Raji (cell line): ENCODE measurements around the gene SPEG.

Source experiments
- POLR2A ChIP-seq: IDR thresholded peaks from 2 replicates; pipeline ENCODE4 v1.6.1; 2011; ENCODE audit warnings: low read depth, low read length, control low read depth; ENCODE audit not compliant: insufficient read depth

The SPEG gene

DNA sequence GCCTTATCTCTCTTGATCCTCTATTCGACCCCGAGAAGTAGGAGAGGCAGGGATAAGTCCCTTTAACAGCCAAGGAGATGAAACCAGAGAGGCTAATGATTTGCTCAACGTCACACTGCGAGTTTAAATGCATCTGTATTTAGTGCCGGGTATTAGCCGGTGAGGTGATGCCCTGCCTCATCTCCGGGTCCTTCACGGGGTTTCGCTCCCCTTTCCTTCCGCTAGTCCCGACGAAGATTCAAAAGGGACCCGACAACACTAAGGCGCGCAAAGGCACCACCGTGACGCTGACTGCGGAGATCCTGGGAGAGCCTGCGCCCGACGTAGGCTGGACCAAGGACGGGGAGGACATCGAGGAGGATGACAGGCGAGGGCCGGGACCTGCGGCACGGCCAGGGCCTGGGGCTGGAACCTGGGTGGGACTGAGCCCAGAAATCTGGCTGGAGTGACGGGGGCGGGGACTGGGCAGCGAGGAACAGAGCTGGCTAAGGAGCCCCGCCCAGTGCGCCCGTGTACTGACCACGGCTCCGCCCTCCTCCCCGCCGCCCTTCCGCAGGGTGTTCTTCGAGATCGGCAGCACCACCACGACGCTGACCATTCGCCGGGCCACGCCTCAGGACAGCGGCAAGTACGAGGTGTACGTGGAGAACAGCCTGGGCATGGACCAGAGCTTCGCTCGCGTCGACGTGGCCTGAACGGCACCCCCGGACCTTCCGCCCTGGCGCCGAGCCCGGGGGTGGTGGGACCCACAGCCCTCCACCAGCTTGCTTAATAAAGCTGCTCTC, 63.0 kb downstream of the SPEG start:
- no peak for TF ChIP-seq POLR2A

DNA sequence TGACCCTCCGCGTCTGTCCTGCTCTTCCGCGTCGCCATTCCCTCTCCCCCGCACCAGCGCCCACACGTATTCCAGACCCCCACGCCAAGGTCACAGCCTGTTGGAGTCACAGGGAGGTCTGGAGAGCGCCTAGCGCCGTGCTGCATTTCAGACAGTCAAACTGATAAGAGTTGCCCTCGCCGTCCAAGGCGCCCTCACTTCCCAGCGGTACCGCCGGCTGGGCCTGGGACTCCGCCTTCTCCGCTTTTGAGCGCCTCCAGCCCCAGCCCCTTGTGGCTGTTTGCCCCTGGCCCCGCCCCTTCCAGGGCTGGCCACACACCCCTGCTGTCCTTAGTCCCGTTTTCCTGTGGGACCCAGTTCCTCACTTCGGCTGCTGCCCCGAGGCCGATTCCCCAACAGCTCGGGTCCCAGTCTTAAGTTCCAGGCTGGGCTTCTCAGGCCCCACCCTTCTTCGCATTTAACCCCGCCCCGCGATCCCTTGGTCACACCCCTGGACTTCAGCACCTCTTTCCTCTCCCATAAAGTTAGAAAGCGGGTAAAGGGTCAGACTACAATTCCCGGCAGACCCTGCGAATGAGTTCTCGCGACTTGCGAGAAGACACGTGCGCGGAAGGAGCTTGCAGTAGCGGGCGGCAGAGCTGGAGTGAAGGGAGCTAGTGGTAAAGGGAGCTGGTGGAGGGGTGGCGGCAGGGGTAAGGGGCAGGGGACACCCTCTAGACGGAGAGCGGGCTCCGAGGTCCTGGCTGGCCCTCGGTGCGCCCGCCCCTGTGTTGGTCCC, 63.8 kb downstream of the SPEG start, which contains the start of gene GMPPA:
Gene GMPPA, plus strand, starts transcription at position 612 of the 778 bp plus-strand sequence. CDS start 1,085 bp downstream, outside the sequence.
- peak; percentile 90 for TF ChIP-seq POLR2A

DNA sequence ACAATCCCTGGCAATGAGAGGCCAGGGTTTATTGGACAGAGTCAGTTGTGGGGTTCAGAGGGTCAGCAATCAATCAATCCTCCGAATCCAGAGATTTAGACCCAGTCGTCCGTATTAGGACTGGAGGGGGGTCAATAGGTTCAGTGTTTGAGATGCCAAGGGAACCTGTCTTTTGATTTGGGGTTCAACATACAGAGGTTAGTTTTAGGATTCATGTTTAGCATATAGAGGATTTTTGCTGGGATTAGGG, 64.3 kb downstream of the SPEG start:
- no peak for TF ChIP-seq POLR2A

DNA sequence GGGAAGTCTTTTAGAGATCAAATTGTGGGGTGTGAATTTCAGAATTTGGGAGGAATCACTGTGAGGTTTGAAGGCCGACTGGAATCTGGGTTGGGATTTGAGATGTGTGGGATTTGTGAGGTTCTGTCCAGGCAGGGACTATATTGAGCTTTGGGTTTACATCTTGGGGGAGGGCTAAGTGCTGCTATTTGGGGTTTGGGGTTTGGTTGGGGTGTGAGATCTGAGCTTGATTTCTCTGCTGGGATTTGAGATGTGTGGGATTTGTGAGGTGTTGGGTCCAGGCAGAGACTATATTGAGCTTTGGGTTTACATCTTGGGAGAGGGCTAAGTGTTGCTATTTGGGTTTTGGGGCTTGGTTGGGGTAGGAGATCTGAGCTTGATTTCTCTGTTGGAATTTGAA, 64.9 kb downstream of the SPEG start:
- TF ChIP-seq POLR2A: no peak

DNA sequence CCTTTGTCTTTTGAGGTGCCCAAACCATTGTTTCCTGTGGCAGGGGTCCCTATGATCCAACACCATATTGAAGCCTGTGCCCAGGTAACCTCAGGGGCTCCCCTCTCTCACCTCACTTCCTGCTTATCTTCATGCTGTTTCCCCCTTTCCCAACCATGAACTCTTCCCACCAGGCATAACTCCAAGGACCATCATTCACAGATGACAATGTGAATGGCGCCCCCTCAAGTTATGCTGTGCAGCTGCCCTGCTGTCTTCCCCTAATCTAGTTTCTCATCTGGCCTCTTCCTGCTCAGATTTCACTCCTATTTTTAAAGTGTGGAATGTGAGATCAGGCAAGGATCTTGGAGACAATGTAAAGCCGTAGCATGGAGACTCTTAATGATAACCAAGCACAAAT, 65.5 kb downstream of the SPEG start:
- no peak for TF ChIP-seq POLR2A

DNA sequence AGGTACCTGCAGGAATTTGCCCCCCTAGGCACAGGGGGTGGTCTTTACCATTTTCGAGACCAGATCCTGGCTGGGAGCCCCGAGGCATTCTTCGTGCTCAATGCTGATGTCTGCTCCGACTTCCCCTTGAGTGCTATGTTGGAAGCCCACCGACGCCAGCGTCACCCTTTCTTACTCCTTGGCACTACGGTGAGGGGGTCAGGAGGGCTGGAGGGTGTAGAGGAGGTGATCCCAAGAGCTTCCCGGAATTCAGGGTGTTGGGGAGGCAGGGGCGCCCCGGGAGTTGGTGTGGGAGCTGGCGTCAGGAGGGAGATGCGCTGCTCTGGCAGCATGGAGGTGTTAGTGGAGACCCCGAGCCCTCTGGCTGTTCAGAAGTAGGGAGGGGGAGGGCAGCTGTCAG, 67.2 kb downstream of the SPEG start:
- no peak for TF ChIP-seq POLR2A

DNA sequence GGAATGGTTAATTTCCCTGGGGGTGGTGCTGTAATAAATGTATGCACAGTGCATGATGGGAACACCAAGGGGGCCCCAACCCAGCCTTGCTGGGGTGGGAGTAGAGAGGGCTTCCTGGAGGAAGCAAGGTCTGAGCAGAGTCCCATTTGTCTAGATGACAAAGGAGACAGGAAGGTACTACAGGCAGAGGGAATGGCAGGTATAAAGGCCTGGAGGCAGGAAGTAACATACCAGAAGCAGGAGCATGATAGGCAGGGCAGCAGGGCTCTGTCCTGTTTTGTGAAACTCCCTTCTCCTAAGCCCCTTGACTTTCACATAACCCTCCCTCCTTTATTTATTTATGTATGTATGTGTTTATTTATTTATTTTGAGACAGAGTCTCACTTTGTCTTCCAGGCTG, 68.0 kb downstream of the SPEG start:
- TF ChIP-seq POLR2A: no peak

DNA sequence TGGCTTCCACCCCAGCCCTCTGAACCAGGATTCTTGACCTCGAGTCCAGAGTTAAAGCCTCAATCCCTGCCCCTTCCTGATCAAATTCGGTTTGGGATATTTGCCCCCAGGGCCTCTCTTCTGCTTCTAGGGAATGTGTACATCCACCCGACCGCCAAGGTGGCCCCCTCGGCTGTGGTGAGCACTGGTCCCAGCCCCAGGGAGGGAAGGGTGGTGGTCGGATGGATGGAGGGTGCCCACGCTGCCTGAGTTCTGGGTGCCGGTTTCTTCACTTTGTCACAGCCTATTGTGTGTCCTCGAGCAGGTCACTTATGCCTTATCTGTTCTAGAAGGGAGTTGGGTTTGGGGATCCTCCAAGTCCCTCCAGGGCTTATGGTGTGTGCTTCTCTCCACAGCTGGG, 70.9 kb downstream of the SPEG start:
- TF ChIP-seq POLR2A: no peak

DNA sequence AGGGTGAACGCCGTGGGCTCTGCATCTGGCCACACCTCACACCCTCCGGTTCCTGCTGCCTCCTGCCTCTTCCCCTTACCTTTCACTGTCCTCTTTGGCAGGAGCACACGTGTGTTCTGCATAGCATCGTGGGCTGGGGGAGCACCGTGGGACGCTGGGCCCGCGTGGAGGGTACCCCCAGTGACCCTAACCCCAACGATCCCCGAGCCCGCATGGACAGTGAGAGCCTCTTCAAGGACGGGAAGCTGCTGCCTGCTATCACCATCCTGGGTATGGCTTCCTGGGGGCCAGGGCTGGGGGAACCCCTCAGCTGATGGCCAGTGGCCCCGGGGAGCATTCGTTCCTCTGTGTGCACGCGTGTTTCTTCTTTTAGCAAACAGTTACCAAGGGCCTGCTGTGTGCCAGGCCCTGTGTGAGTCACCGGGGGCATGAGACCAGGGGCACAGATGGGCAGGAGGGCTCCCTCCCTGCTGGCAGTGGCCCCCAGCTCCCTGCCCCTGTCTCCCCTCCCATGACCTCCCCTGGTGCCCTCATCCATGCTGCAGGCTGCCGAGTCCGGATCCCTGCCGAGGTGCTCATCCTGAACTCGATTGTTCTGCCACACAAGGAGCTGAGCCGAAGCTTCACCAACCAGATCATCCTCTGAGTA, 71.6 kb downstream of the SPEG start:
- no peak for TF ChIP-seq POLR2A

DNA sequence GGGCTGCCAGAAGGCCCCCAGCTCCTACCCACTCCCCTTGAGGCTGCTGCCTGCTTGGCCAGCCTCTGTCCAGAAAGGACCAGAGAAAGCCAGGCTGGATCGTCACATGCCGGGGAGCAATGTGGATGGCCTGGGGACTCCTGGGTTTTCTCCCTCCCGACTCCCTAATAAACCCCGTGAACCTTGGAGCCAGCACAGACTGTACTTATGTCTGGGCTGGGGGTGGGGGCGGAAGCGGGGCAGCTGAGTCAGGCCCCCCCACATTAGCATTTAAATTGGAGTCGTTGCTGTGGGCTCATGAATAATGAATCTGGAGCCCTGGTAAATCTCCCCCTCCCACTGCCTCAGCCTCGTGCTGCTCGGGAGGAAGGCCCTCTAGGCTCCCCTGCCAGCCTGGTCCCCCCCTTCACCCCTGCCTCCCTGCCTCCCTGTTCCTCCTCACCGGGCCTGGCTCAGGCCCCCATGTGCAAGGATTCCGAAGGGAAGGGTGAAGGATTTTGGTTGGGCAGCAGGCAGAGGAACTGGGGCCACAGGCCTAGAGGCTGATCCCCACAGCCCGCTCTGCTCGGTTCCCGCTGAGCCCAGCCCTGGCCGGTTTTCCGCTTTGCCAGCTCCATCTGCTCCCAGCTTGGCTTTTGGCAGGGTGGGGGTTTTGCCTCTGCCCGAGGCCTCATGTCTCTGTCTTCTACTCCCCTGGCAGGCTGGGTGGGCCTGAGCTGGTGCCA, 72.3 kb downstream of the SPEG start:
- TF ChIP-seq POLR2A: no peak

DNA sequence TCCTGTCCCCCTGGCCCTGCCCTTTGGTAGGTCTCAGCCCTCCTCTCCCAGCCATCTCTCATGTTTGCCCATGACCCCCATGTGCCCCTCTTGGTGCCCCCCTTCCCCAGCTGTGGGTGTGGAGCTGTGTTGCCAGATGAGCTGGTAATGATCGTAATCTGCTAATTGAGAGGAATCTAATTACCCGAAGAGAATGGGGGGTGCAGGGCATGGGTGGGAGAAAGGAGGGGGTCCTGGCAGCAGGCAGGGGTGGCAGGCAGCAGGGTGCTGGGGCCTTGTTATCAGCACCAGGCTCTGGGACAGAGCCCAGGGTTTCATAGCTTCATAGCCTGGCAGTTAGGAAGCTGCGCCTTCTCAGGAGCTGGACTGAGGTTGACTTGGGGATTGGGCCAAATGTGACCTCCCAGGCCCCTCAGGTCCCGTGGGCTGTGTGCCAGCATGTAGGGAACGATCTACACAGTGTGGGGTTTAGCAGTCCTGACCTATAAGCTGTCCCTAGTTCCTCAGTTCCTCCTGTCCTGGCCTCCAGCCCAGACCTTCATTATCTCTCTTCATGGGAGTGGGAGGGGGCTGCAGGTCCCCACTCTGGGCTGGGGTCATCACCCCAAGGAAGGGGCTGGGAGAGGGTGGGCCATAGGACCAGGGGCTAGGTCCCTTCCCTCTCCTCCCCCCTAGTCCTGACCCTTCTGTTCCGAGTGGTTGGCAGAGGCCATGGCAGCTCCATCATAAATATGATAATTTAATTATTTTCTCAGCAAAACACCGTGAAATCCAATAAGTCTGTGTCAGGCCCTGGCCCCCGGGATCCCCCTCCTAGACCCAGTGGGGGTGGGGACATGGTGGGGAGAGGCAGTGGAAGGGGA, 73.2 kb downstream of the SPEG start:
- TF ChIP-seq POLR2A: no peak

DNA sequence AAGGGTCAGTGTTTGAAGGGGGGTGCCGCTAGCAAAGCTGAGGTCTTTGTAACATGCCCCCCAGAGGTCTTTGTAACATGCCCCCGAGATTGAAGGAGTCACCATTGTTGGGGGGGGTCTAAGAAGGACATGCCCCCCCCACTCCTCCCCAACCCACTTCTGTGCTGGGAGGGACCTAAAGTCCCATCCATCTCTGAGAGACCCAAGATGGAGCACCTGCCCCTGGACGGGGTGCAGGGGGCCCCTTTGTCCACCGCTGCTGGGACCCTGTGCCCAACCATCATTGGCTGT, 73.7 kb downstream of the SPEG start:
- no peak for TF ChIP-seq POLR2A

DNA sequence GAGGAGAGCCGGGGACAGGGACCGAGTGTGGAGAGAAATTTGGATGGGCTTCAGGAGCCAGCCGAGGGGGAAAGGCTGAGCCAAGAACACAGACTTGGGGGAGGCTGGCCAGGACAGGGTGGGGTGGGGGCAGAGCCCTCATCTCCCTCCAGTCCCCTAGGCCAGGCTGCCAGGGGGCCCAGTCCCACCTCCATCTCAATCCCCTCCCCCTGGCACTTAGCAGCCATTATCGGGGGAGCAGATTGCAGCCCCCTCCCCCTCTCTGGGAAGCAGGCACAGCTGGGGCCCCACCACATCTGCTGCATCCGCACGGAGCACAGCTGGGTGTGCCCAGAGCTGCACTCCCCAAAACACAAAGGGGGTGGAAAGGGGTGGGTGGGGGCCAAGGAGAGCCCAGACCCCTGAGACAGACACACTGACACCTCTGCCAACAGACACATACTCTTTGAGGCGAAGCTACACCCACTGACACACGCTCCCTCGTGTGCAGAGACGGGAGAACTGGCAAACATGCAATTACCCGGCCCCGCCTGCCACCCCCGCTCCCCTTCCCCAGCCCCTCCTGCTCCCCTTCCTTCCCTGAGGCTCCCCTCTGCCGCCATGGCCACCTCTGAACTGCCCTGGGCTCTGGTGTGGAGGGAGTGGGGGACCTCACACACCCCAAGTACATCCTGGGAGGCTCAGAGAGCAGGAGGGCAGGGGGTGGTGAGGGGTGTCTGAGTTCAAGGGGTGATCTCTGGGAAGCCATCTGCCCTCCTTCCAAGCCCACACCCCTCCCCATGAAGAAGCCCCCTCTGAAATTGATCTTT, 74.5 kb downstream of the SPEG start:
- TF ChIP-seq POLR2A: no peak
